HG02798 (cell line): Measurements from ENCODE around the gene IGSF1.

Source experiments
- ATAC-seq: cut with Tn5 transposase; IDR thresholded peaks from one replicate; pipeline ENCODE4 v1.9.1; 2021; ENCODE audit warnings: mild to moderate bottlenecking; ENCODE audit not compliant: unreplicated experiment, poor library complexity

Gene IGSF1, protein sequence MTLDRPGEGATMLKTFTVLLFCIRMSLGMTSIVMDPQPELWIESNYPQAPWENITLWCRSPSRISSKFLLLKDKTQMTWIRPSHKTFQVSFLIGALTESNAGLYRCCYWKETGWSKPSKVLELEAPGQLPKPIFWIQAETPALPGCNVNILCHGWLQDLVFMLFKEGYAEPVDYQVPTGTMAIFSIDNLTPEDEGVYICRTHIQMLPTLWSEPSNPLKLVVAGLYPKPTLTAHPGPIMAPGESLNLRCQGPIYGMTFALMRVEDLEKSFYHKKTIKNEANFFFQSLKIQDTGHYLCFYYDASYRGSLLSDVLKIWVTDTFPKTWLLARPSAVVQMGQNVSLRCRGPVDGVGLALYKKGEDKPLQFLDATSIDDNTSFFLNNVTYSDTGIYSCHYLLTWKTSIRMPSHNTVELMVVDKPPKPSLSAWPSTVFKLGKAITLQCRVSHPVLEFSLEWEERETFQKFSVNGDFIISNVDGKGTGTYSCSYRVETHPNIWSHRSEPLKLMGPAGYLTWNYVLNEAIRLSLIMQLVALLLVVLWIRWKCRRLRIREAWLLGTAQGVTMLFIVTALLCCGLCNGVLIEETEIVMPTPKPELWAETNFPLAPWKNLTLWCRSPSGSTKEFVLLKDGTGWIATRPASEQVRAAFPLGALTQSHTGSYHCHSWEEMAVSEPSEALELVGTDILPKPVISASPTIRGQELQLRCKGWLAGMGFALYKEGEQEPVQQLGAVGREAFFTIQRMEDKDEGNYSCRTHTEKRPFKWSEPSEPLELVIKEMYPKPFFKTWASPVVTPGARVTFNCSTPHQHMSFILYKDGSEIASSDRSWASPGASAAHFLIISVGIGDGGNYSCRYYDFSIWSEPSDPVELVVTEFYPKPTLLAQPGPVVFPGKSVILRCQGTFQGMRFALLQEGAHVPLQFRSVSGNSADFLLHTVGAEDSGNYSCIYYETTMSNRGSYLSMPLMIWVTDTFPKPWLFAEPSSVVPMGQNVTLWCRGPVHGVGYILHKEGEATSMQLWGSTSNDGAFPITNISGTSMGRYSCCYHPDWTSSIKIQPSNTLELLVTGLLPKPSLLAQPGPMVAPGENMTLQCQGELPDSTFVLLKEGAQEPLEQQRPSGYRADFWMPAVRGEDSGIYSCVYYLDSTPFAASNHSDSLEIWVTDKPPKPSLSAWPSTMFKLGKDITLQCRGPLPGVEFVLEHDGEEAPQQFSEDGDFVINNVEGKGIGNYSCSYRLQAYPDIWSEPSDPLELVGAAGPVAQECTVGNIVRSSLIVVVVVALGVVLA (N-terminal part only)

GRCh38 chrX:131288738-131289511 lies at the start of gene IGSF1:
Gene IGSF1, minus strand, starts transcription at chrX:131289306. Its CDS starts 2,632 bp downstream, at chrX:131286674.
- ATAC-seq, result no peak

DNA sequence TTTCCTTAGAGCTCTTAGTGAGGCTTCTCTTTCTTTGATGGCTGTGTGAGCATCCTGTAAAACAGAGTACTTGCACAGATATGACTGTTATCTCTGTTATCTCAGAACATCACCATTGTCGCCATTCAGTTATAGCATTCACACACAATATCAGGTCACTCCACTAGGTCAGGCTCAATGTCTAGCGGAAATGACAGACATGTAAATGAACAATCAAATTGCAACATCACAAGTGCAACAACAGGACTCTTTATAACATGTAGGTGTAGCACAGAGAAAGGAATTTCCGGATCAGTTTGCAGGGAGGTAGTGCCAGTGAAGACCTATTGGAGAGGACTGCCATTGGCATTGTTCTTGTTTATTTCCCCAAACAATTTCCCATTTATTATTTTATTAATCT lies 43.2 kb upstream of the IGSF1 start:
- no peak for ATAC-seq

- no peak for ATAC-seq
Measured at GRCh38 chrX:131331152-131331551, 42.0 kb upstream of the IGSF1 start.

- no peak for ATAC-seq
Measured at GRCh38 chrX:131330735-131331134, 41.6 kb upstream of the IGSF1 start.

DNA sequence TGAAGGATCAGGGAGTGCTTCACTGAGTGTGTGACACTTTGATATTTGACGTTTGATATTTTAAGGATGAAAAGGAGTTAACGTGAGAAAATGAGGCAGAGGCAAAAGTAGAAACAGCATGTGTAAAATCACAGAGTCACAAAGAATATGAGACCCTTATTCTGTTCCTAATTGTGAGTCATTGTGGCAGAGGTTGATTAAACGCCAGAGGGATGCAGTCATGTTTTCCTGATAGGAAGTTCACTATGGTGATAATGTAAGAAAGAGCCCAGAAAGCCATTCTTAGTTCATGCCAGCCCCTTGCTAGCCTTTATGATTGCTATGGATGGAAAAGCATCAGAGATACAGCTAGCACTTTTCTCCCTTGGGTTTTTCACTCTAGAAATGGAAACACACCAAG lies 33.5 kb upstream of the IGSF1 start:
- no peak for ATAC-seq

DNA sequence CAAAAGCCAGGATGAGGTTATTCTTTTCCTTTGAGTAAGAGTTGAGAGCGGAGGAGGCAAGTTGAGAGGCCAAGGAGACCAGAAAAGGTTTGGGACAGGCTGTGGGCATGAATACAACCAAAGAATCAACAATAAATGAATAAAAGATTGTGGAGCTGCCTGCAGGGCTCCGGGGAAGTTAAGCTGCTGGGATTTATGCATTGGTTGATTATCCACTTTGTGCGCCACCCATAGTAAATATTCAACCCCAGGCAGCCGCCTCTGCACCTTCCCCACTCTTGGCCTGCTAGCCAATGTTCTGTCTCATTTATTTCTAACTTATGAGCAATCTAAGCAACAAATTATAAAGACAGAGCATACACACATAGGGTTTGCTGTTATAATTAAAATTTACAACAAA lies 28.2 kb upstream of the IGSF1 start:
- ATAC-seq, result no peak

DNA sequence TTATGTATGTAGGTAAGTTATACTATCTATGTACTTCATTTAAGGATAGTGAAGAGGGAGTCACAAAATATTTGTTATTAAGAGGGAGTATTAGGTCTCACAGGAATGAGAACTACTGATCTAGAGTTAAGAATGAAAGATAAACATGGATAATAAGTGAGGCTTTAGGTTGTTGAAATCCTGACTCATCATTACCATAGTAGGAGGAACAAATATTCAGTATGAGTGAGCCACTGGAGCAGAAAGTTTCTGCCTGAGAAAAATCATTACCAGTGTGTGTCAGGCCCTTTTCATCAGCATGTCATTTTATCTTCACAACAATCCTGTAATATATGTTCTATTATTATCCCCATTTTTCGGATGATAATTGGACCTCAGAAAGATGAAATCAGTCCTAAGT lies 27.2 kb upstream of the IGSF1 start:
- no peak for ATAC-seq

GRCh38 chrX:131308980-131309379 lies 19.9 kb upstream of the IGSF1 start:
- no peak for ATAC-seq

DNA sequence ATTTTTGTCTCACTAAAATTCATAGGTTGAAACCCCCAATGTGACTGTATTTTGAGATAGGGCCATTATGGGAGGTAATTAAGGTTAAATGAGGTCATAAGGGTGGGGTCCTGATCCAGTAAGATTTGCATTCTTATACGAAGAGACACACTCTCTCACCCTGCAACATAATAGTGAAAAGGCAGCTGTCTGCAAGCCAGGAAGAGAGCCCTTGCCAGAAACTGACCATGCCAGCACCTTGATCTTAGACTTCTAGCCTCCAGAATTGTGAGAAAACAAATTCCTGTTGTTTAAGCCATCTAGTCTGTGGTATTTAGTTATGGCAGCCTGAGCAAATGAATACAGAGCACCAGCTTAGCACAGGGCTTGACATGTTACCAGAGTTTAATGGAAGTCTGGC lies 17.5 kb upstream of the IGSF1 start:
- ATAC-seq, result no peak

DNA sequence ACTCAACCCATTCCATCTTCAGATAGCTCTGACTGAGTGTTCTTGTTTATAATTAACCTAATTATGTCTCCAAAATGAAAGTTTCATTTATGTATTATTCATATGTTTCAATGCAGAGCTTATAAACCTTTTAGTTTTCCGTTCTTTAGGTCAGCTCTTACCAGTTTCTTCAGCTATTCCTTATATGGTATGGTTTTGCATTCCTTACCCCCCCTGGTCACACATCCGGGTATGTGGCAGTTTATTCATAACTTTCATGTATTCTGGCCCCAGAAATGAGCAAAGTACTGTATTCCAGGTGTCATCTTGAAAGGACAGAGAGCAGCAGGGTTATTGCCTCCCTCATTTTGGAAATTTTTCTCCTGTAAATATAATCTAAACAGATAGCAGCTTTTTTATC lies 16.8 kb upstream of the IGSF1 start:
- no peak for ATAC-seq

DNA sequence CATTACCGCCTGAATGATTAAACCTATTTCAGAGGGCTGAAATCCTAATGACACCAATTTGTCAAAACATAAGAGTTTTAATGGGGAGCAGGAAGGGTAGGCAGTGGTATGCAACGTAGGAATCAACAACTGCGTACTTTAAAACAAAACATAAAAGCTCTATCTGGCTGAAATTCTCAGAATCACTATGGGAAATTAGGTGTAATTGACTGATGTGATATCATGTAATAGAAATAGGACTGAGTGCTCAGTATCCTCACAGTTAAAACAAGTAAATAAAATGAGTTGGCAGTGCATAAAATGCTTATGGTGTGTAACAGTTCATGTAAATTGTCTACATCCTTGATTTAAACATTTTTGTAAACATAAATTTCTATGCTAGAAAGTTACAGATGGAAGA lies 13.6 kb upstream of the IGSF1 start:
- no peak for ATAC-seq

DNA sequence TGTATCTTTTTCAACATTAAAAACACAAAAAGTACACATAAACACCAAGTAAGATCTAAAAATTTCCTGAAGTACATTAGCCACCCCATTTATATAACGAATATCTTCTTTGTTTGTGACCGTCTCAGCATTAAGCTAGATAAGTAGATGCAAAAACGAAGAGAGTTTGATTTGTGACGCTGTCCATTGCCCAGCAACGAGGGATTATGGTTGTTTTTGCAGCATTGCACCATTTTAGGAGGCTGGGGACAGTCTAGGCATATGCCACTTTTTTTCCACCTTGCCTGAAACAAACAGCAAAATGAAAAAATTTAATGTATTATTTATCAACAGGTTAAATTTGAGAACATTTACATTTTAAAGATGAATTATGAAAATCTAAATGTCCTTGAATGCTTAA lies 12.0 kb upstream of the IGSF1 start:
- no peak for ATAC-seq

DNA sequence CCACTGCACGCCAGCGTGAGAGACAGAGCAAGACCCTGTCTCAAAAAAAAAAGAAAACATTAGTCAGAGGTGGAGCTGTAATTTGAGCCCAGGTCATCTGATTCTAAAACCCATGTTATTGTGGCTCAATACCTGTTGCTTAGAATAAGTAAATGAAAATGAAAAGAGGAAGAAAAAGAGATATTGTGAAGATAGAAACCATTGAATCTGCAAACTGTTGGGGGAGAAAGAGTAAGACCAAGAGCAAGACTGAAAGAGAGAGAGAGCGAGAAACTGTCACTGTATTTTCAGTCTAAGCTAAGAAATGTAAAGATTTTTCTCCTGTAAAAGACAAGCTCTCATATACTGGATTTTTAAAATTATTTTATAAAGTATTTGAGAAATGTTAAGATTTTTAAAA lies 9.7 kb upstream of the IGSF1 start:
- no peak for ATAC-seq

DNA sequence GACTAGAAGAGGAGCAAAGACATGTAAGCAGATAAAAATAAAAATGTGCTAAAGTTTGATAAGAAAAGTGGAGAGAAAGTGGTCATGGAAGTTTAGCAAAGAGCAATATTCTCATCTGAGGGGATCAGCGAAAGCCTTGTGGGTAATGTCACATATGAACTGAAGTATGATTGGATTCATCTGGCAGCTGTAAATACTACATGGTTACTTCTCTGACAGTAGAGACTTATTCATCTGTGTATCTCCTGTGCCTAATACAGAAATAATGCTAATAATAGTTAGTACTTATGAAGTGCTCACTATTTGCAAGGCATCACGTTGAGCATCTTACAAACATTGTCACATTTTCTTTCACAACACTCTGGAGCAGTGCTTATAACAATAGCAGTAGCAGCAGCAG lies 8.9 kb upstream of the IGSF1 start:
- ATAC-seq, result no peak

DNA sequence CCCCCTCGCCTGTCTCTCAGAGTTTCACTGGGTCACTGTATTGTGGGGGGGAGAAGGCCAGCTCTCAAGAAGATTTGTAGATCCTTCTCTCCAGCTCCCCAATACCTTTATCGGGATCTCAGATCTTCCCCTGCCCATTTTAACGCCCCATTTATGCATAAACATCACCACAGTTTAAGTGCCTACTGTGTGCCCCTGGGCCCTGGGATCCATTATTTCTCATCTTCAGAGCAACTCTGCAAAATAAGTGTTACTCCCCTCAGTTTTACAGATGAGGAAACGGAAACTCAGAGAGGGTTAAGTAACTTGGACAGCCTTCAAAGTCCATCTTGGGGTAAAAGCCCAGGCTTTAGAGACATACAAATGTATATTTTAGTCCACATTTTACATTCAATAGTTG lies 421 bp upstream of the IGSF1 start:
- no peak for ATAC-seq

DNA sequence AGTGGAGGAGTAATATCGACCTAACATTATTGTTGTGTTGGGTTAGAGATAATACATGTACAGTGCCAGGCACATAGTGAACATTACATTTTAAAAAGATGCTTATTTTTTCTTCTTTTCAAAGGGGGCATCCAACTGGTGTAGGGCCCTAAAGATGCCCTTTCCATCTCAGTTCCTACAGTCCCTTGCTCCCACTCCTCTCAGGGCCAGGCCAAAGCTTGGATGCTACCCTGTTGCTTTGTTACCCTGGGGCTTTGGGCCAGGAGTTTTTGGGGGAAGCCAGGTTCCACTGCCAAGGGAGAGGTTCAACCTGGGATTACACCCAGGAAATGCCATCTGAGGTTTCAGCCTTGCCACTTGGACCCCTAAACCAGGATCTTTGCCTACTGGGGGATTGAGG lies 918 bp downstream of the IGSF1 start:
- ATAC-seq, result no peak

DNA sequence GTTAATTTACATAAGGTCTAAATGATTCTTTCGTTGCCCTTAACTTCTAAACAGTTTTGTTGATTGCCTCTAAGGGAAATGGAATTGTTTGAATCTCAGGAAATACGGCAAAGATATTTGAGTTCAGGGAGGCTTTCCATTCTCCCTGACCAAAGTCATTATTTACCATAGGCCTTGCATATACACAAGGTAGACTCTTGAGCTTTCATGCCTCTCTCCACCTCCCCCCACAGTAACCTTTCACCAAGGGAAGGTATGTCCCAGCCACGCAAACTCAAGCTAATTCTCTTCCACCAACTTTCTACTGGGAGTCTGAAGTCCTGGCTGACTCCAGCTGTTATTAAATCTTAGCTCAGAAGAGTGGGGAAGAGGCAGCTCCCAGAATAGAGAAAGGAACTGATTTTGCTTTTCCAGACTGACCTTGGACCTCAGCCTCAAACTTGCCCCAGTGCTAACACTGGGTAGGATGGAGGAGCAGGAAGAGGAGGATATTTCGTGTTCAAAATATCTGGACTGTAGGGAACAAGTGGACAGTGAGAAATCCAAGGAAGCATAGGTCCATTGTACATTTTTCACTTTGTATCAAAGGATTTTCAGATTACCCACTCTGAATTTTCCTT lies 1.4 kb downstream of the IGSF1 start:
- no peak for ATAC-seq

GRCh38 chrX:131279617-131280016 lies 9.5 kb downstream of the IGSF1 start:
- ATAC-seq, result no peak

GRCh38 chrX:131279197-131279596 lies 9.9 kb downstream of the IGSF1 start:
- no peak for ATAC-seq
